ENCODE results near the gene GKN1.
A peak's percentile ranks its signal among the peaks of the same experiment; 100 is the strongest.

Gene GKN1

DNA sequence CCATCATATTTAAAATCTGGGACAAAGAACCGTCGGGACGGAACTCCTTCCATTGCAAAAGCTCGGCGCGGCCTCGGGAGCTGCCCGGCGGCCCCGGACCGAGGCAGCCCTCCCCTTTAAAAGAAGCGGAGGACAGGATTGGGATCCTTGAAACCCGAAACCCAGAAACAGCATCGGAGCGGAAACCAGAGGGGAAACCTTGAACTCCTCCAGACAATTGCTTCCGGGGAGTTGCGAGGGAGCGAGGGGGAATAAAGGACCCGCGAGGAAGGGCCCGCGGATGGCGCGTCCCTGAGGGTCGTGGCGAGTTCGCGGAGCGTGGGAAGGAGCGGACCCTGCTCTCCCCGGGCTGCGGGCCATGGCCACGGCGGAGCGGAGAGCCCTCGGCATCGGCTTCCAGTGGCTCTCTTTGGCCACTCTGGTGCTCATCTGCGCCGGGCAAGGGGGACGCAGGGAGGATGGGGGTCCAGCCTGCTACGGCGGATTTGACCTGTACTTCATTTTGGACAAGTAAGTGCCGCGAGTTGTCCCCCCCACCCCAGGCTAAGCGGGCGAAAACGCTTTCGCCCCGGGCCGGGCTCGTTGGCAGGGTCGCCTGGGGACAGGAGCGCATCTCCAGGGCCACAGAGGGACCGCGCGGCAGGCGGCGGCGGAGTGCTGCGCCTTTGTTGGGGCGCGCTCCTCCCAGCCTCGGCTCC is 38.9 kb downstream of the GKN1 start, which contains the start of gene ANTXR1 (continued):
- TF ChIP-seq ZNF610 (tag by site-specific recombination; IDR thresholded peaks at IDR 0.05; ENCODE audit: borderline replicate concordance) (no peak), ZBTB48 (tag by site-specific recombination; IDR thresholded peaks at IDR 0.05) (peak; percentile 70), ZNF221 (tag by site-specific recombination; IDR thresholded peaks at IDR 0.05; ENCODE audit: borderline replicate concordance) (no peak), MZF1 (tag by site-specific recombination; IDR thresholded peaks at IDR 0.05; ENCODE audit: borderline replicate concordance) (peak; percentile 75; the same call in 1 of the 2 replicates), GLIS2 (tag by site-specific recombination; IDR thresholded peaks at IDR 0.05) (no peak), ZNF791 (tag by site-specific recombination; IDR thresholded peaks at IDR 0.05) (no peak), GLIS1 (tag by site-specific recombination; IDR thresholded peaks at IDR 0.05) (no peak), KLF17 (tag by site-specific recombination; IDR thresholded peaks at IDR 0.05) (no peak), ZNF391 (tag by site-specific recombination; IDR thresholded peaks at IDR 0.05; ENCODE audit: borderline replicate concordance, low read depth) (no peak), ZNF843 (tag by site-specific recombination; IDR thresholded peaks at IDR 0.05) (no peak), KLF16 (tag by site-specific recombination; IDR thresholded peaks at IDR 0.05) (peak; percentile 65), ZNF133 (tag by site-specific recombination; IDR thresholded peaks at IDR 0.05) (no peak), MYNN (tag by site-specific recombination; IDR thresholded peaks at IDR 0.05; ENCODE audit: borderline replicate concordance) (no peak), PRDM4 (tag by site-specific recombination; IDR thresholded peaks at IDR 0.05) (peak; percentile 66), ZNF626 (tag by site-specific recombination; IDR thresholded peaks at IDR 0.05) (no peak), FEZF1 (tag by site-specific recombination; IDR thresholded peaks at IDR 0.05) (no peak), ZNF555 (tag by site-specific recombination; conservative IDR thresholded peaks at IDR 0.05) (no peak), ZNF670 (tag by site-specific recombination; IDR thresholded peaks at IDR 0.05; ENCODE audit: low read depth) (no peak), GLI4 (tag by site-specific recombination; IDR thresholded peaks at IDR 0.05) (no peak)
- TF ChIP-seq, protein P1, sequence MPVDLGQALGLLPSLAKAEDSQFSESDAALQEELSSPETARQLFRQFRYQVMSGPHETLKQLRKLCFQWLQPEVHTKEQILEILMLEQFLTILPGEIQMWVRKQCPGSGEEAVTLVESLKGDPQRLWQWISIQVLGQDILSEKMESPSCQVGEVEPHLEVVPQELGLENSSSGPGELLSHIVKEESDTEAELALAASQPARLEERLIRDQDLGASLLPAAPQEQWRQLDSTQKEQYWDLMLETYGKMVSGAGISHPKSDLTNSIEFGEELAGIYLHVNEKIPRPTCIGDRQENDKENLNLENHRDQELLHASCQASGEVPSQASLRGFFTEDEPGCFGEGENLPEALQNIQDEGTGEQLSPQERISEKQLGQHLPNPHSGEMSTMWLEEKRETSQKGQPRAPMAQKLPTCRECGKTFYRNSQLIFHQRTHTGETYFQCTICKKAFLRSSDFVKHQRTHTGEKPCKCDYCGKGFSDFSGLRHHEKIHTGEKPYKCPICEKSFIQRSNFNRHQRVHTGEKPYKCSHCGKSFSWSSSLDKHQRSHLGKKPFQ (tag by site-specific recombination; IDR thresholded peaks at IDR 0.05): no peak
- TF ChIP-seq, protein P2, sequence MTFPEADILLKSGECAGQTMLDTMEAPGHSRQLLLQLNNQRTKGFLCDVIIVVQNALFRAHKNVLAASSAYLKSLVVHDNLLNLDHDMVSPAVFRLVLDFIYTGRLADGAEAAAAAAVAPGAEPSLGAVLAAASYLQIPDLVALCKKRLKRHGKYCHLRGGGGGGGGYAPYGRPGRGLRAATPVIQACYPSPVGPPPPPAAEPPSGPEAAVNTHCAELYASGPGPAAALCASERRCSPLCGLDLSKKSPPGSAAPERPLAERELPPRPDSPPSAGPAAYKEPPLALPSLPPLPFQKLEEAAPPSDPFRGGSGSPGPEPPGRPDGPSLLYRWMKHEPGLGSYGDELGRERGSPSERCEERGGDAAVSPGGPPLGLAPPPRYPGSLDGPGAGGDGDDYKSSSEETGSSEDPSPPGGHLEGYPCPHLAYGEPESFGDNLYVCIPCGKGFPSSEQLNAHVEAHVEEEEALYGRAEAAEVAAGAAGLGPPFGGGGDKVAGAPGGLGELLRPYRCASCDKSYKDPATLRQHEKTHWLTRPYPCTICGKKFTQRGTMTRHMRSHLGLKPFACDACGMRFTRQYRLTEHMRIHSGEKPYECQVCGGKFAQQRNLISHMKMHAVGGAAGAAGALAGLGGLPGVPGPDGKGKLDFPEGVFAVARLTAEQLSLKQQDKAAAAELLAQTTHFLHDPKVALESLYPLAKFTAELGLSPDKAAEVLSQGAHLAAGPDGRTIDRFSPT (tag by site-specific recombination; IDR thresholded peaks at IDR 0.05): no peak

Measured in HEK293 (cell line).